Astrocyte (in vitro differentiated cells and primary cell): ENCODE measurements around the gene COPE.

Experiments
- EZH2 ChIP-seq: IDR thresholded peaks from 2 replicates; pipeline ENCODE4 v1.6.1; 2012; ENCODE audit warnings: mild to moderate bottlenecking, low read length, inconsistent platforms; ENCODE audit not compliant: insufficient read depth
- TF ChIP-seq, protein P1 (sequence below): IDR thresholded peaks from 2 replicates; pipeline ENCODE4 v1.5.1; 2011; ENCODE audit warnings: low read depth, mild to moderate bottlenecking, inconsistent platforms, low read length, moderate library complexity; ENCODE audit not compliant: insufficient read depth

DNA sequence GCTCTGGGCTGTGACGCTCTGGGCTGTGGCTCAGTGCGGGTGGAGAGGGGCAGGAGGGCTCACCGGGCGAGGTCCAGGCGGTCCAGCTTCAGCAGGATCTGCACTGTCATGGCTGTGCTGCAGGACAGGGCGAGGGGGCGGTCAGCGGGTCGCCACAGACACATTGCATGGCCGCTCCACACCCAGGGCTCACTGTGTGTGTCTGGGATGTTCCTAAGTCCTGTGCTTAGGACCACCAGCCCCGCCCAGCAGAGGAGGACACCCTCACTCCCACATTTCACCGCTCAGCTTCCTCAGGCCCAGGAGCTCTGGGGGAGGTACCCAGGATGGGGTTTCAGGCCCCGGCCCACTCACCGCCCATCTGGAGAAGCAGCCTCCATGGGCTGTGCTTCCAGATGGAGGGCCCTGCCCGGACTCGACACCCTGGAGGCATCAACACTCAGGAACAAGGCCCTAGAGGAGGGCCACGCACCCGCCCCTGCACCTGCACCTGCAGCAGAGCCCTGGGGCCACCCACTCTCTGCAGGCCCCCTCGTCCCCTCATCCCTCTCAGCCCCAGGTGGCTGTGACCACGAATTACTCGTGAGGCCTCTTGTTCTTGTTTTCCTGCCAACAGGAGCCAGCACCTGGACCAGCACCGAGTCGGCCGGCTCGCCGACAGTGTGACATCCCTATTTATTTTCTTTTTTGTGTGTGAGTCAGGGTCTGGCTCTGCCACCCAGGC, 13.5 kb downstream of the COPE start:
- TF ChIP-seq, protein P1, sequence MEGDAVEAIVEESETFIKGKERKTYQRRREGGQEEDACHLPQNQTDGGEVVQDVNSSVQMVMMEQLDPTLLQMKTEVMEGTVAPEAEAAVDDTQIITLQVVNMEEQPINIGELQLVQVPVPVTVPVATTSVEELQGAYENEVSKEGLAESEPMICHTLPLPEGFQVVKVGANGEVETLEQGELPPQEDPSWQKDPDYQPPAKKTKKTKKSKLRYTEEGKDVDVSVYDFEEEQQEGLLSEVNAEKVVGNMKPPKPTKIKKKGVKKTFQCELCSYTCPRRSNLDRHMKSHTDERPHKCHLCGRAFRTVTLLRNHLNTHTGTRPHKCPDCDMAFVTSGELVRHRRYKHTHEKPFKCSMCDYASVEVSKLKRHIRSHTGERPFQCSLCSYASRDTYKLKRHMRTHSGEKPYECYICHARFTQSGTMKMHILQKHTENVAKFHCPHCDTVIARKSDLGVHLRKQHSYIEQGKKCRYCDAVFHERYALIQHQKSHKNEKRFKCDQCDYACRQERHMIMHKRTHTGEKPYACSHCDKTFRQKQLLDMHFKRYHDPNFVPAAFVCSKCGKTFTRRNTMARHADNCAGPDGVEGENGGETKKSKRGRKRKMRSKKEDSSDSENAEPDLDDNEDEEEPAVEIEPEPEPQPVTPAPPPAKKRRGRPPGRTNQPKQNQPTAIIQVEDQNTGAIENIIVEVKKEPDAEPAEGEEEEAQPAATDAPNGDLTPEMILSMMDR = no peak
- no peak for TF ChIP-seq EZH2
